BJ (cell line): Measurements from ENCODE around the gene GRM7. TPM values are rescaled to one million over a fixed set of nuclear protein-coding genes. Genes with fewer than 3 reads are reported as not detected.

ENCODE experiments used
- CTCF ChIA-PET: fragments of 350-600 bp; formaldehyde crosslinking; extraction: SDS; loops from one replicate; lab custom pipeline; 2021; ENCODE audit warnings: antibody characterized with exemption, inconsistent platforms; lab: Yijun Ruan, JAX
- POLR2A ChIA-PET: fragments of 300-600 bp; sonication (Branson Sonifier 250); formaldehyde crosslinking; extraction: SDS; loops from one replicate; lab custom pipeline; 2021; ENCODE audit warnings: antibody characterized with exemption; lab: Charles Lee
- DNase-seq: peaks from one replicate; pipeline ENCODE4 v3.0.0-alpha.2; 2011; ENCODE audit warnings: low read depth
- H3K27me3 ChIP-seq: 2 replicates; pipeline ENCODE4 v1.6.0; 2011; ENCODE audit warnings: low read length; ENCODE audit not compliant: control insufficient read depth, insufficient read depth
- H3K36me3 ChIP-seq: 2 replicates; pipeline ENCODE4 v1.5.1; 2011; ENCODE audit warnings: low read length; ENCODE audit not compliant: control insufficient read depth, insufficient read depth
- H3K4me3 ChIP-seq: 2 replicates; pipeline ENCODE4 v1.5.1; 2011; ENCODE audit warnings: low read depth, mild to moderate bottlenecking, control low read depth, low read length
- CTCF ChIP-seq: IDR thresholded peaks from 2 replicates; pipeline ENCODE4 v1.5.1; 2011; ENCODE audit warnings: low read depth, mild to moderate bottlenecking, control low read depth, inconsistent platforms, low read length, moderate library complexity; ENCODE audit not compliant: insufficient read depth
- polyA plus RNA-seq: library from polyadenylated mRNA; depleted of rRNA; stranded (reverse); fragments of >200 nt; gene quantifications from 2 replicates; pipeline ENCODE4 v1.2.3, GENCODE V29; 2011

GRM7 gene
- polyA plus RNA-seq, 1 experiment, result not detected

DNA sequence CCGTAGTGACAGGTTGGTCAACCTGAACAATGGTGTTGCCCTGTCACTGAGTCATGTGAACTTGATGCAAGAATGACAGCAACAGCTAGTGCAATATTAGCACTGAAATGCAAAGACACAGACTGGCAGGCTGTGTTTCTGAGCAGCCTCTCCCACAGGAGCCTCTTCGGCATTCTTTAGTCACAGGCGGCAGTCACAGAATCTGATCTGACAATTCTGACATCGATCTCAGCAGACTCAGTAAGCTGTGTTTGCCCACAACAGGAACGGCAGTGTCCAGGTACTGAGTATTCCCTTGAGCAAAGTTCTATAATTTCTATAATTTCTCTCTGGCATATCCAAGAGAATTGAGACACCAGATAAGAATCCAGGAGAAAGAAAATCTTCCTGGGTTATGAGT is 776.8 kb downstream of the GRM7 start:
- Histone ChIP-seq H3K4me3 (no peak overlapping the region), H3K27me3 (no peaks in the 10 kb centered on the region), H3K36me3 (no peaks in the 10 kb centered on the region)
- no peak for TF ChIP-seq CTCF
- POLR2A ChIA-PET, result no interaction called here
- CTCF ChIA-PET, result no interaction called here
- no peak for DNase-seq

- H3K4me3 ChIP-seq, result no peak overlapping the region
- ChIA-PET POLR2A (no interaction called here), CTCF (no interaction called here)
- H3K27me3 ChIP-seq, result no peaks in the 10 kb centered on the region
- no peak for TF ChIP-seq CTCF
- DNase-seq, result no peak
- H3K36me3 ChIP-seq, result no peaks in the 10 kb centered on the region
These were observed 777.2 kb downstream of the GRM7 start for GRCh38 chr3:7638103-7638502.

DNA sequence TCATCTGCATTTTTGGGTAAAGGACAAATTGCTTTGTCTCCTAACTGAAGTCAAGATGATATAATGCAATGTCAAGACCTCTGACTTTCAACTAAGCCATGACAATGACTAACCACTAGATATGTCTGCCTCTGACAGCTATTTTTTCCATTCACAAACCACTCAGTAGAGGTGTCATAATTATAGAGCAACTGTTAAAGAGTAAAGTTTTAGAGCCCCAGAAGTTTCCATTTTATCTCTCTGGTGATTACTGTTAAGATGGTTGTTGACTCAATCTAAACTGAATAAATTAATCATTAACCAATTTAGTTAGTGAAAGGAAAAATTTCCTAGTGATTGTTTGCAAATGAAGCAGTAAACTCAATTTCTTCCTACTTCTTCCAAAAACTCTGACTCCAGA is 779.9 kb downstream of the GRM7 start:
- ChIA-PET POLR2A (no interaction called here), CTCF (no interaction called here)
- no peaks in the 10 kb centered on the region for H3K27me3 ChIP-seq
- no peak for TF ChIP-seq CTCF
- no peak overlapping the region for H3K4me3 ChIP-seq
- no peak for DNase-seq
- no peaks in the 10 kb centered on the region for H3K36me3 ChIP-seq

- CTCF ChIA-PET, result no interaction called here
- H3K36me3 ChIP-seq, result no peaks in the 10 kb centered on the region
These were observed 785.9 kb downstream of the GRM7 start for GRCh38 chr3:7646851-7647250.

GRCh38 chr3:7650466-7650865 is 789.6 kb downstream of the GRM7 start:
- H3K27me3 ChIP-seq, result no peaks in the 10 kb centered on the region
- no peak for DNase-seq
- no peaks in the 10 kb centered on the region for H3K36me3 ChIP-seq
- CTCF ChIA-PET, result no interaction called here
- H3K4me3 ChIP-seq, result no peak overlapping the region
- POLR2A ChIA-PET, result no interaction called here
- TF ChIP-seq CTCF, result no peak

More at GRCh38 chr3:7646851-7647250, 785.9 kb downstream of the GRM7 start:
- no peaks in the 10 kb centered on the region for H3K27me3 ChIP-seq
- TF ChIP-seq CTCF, result no peak
- POLR2A ChIA-PET, result no interaction called here
- no peak overlapping the region for H3K4me3 ChIP-seq
- no peak for DNase-seq
